Measurements from ENCODE around the gene SUPT3H. TPM values are rescaled to one million over a fixed set of nuclear protein-coding genes. Genes with fewer than 3 reads are reported as not detected.
"Not testable (repeated sequence)": the region's sequence is repeated elsewhere in the genome, so short reads cannot be mapped to it uniquely, and the experiment has no call there.

SUPT3H gene
- total RNA-seq, 1 experiment from 2014 or later: 10.3 TPM

GRCh38 chr6:45069091-45069490 lies 308.6 kb downstream of the SUPT3H start:
- intact Hi-C loops (cut with micrococcal nuclease; ENCODE audit: unreplicated experiment): no loop called here
- no peaks in the 10 kb centered on the region for H3K27me3 Mint-ChIP-seq (ENCODE audit: unreplicated experiment)
- H3K27ac Mint-ChIP-seq (ENCODE audit: unreplicated experiment): no peak overlapping the region

GRCh38 chr6:45067446-45067845 lies 310.3 kb downstream of the SUPT3H start:
- H3K4me3 Mint-ChIP-seq (ENCODE audit: low read depth, unreplicated experiment); BruUV-seq (replicated peaks); H3K9me3 Mint-ChIP-seq (ENCODE audit: low read depth, unreplicated experiment); H3K27me3 Mint-ChIP-seq (ENCODE audit: unreplicated experiment); H3K27ac Mint-ChIP-seq (ENCODE audit: unreplicated experiment); DNase-seq; H3K4me1 Mint-ChIP-seq (ENCODE audit: low read depth, unreplicated experiment); intact Hi-C loops (cut with micrococcal nuclease; ENCODE audit: unreplicated experiment); H3K36me3 Mint-ChIP-seq (ENCODE audit: insufficient read depth, unreplicated experiment); CTCF ChIA-PET: not testable (repeated sequence)

More at GRCh38 chr6:45069091-45069490, 308.6 kb downstream of the SUPT3H start:
- DNase-seq: no peak
- Mint-ChIP-seq H3K4me1 (ENCODE audit: low read depth, unreplicated experiment) (no peaks in the 10 kb centered on the region), H3K36me3 (ENCODE audit: insufficient read depth, unreplicated experiment) (no peaks in the 10 kb centered on the region), H3K4me3 (ENCODE audit: low read depth, unreplicated experiment) (no peak overlapping the region), H3K9me3 (ENCODE audit: low read depth, unreplicated experiment) (no peaks in the 10 kb centered on the region)
- CTCF ChIA-PET: no interaction called here
- no TSS peak for BruUV-seq (replicated peaks)
- TF ChIP-seq, protein P1, sequence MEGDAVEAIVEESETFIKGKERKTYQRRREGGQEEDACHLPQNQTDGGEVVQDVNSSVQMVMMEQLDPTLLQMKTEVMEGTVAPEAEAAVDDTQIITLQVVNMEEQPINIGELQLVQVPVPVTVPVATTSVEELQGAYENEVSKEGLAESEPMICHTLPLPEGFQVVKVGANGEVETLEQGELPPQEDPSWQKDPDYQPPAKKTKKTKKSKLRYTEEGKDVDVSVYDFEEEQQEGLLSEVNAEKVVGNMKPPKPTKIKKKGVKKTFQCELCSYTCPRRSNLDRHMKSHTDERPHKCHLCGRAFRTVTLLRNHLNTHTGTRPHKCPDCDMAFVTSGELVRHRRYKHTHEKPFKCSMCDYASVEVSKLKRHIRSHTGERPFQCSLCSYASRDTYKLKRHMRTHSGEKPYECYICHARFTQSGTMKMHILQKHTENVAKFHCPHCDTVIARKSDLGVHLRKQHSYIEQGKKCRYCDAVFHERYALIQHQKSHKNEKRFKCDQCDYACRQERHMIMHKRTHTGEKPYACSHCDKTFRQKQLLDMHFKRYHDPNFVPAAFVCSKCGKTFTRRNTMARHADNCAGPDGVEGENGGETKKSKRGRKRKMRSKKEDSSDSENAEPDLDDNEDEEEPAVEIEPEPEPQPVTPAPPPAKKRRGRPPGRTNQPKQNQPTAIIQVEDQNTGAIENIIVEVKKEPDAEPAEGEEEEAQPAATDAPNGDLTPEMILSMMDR (IDR thresholded peaks at IDR 0.05; ENCODE audit: unreplicated experiment): no peak

GRCh38 chr6:45062659-45063058 lies 315.1 kb downstream of the SUPT3H start:
- H3K36me3 Mint-ChIP-seq (ENCODE audit: insufficient read depth, unreplicated experiment); BruUV-seq (replicated peaks); DNase-seq; H3K9me3 Mint-ChIP-seq (ENCODE audit: low read depth, unreplicated experiment); CTCF ChIA-PET; H3K27me3 Mint-ChIP-seq (ENCODE audit: unreplicated experiment); H3K27ac Mint-ChIP-seq (ENCODE audit: unreplicated experiment); H3K4me1 Mint-ChIP-seq (ENCODE audit: low read depth, unreplicated experiment); intact Hi-C loops (cut with micrococcal nuclease; ENCODE audit: unreplicated experiment); H3K4me3 Mint-ChIP-seq (ENCODE audit: low read depth, unreplicated experiment): not testable (repeated sequence)

DNA sequence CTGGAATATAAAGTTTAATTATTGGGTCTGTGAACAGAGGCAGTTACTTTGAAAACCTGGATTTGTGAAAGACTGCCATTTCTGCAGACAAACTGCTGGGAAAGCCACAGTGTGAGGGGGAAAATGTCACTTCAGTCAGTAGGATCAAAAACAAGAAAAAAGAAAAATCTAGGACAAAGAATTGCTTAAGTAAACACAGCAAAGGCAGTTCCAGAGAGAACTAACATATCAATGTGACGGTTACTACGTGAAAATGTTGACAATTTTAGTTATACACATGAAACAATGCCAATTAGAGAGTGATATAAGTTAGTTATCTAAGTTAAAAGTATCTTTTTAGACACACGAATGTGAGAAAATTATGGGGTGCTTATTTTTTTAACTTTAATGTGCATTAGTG lies 320.0 kb downstream of the SUPT3H start:
- Mint-ChIP-seq H3K9me3 (ENCODE audit: low read depth, unreplicated experiment) (peaks cover 4% of the 10 kb centered on the region), H3K4me1 (ENCODE audit: low read depth, unreplicated experiment) (no peaks in the 10 kb centered on the region), H3K27ac (ENCODE audit: unreplicated experiment) (no peak overlapping the region), H3K27me3 (ENCODE audit: unreplicated experiment) (no peaks in the 10 kb centered on the region), H3K36me3 (ENCODE audit: insufficient read depth, unreplicated experiment) (no peaks in the 10 kb centered on the region), H3K4me3 (ENCODE audit: low read depth, unreplicated experiment) (no peak overlapping the region)
- DNase-seq: no peak
- CTCF ChIA-PET: interaction anchor here (0.9 to 1.8 kb wide), 2 partner anchors 14 to 1127 kb away, joined by 3 to 4 read pairs; no protein-coding TSS in a partner anchor
- BruUV-seq (replicated peaks): no TSS peak
- intact Hi-C loops (cut with micrococcal nuclease; ENCODE audit: unreplicated experiment): no loop called here
- TF ChIP-seq, protein P1 (IDR thresholded peaks at IDR 0.05; ENCODE audit: unreplicated experiment): no peak

DNA sequence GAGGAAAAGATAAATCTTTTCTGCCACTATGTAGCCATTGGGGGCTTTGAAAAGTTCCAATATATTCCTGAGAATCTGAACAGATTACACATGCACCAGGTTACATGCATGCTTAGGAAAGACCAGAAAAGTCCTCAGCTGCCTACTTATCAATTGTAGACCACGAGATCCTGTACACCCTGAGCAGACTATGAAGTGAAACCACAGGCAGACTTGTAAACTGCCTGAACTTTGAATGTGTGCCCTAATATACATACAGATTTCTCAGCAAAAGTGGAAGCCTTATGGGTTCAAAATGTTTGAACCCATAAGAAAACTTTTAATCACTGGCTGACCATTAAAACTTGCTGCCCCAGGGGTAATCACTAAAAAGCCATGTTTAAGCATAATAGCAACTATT lies 323.1 kb downstream of the SUPT3H start:
- H3K27me3 Mint-ChIP-seq (ENCODE audit: unreplicated experiment): no peaks in the 10 kb centered on the region
- BruUV-seq (replicated peaks): no TSS peak
- H3K36me3 Mint-ChIP-seq (ENCODE audit: insufficient read depth, unreplicated experiment): no peaks in the 10 kb centered on the region
- CTCF ChIA-PET: no interaction called here
- H3K9me3 Mint-ChIP-seq (ENCODE audit: low read depth, unreplicated experiment): peaks cover 4% of the 10 kb centered on the region
- peaks cover 24% of the 10 kb centered on the region for H3K4me1 Mint-ChIP-seq (ENCODE audit: low read depth, unreplicated experiment)
- intact Hi-C loops (cut with micrococcal nuclease; ENCODE audit: unreplicated experiment): no loop called here
- H3K27ac Mint-ChIP-seq (ENCODE audit: unreplicated experiment): no peak overlapping the region
- TF ChIP-seq, protein P1 (IDR thresholded peaks at IDR 0.05; ENCODE audit: unreplicated experiment): no peak
- H3K4me3 Mint-ChIP-seq (ENCODE audit: low read depth, unreplicated experiment): no peak overlapping the region
- DNase-seq: no peak

Data from Calu3 (cell line).